Keratinocyte (primary cell): ENCODE results near the gene JAK3. TPM values are rescaled to one million over a fixed set of nuclear protein-coding genes. Genes with fewer than 3 reads are reported as not detected.

Experiments
- DNase-seq: peaks from one replicate; pipeline ENCODE4 v3.0.0-alpha.2; 2011; ENCODE audit warnings: low read depth, missing footprints, low spot score
- FAIRE-seq: peaks from 2 replicates; lab custom pipeline; 2011; peaks lifted over from hg19 to GRCh38; lab: Jason Lieb, UNC
- H2AFZ ChIP-seq: 2 replicates; pipeline ENCODE4 v1.6.0; 2012; ENCODE audit warnings: low read length, control low read depth, inconsistent platforms; ENCODE audit not compliant: control insufficient read depth
- H3K27ac ChIP-seq: 2 replicates; pipeline ENCODE4 v1.5.1; 2011; ENCODE audit warnings: low read length; ENCODE audit not compliant: control insufficient read depth, insufficient read depth
- H3K27me3 ChIP-seq: 3 replicates; pipeline ENCODE4 v1.6.0; 2011; ENCODE audit warnings: low read length; ENCODE audit not compliant: control insufficient read depth, insufficient read depth; ENCODE audit errors: extremely low read depth
- H3K36me3 ChIP-seq, 2 experiments: 2 replicates in 1 of 2; 3 replicates in 1 of 2; pipeline ENCODE4 v1.5.1; 2011; ENCODE audit warnings: low read length in 2 of 2, mild to moderate bottlenecking in 1 of 2; ENCODE audit not compliant: control insufficient read depth in 2 of 2, insufficient read depth in 2 of 2; ENCODE audit errors: extremely low read depth in 1 of 2
- H3K4me1 ChIP-seq: 3 replicates; pipeline ENCODE4 v1.5.1; 2011; ENCODE audit warnings: low read length; ENCODE audit not compliant: control insufficient read depth, insufficient read depth; ENCODE audit errors: extremely low read depth
- H3K4me2 ChIP-seq: 3 replicates; pipeline ENCODE4 v1.6.0; 2011; ENCODE audit warnings: low read depth, low read length; ENCODE audit not compliant: control insufficient read depth, insufficient read depth; ENCODE audit errors: extremely low read depth
- H3K4me3 ChIP-seq, 3 experiments: fragments of 200-600 bp in 1 of 3; sonication (generic) in 1 of 3; 2 replicates in 2 of 3; 3 replicates in 1 of 3; pipeline ENCODE4 v1.5.1; 2011 to 2016; ENCODE audit warnings: low read length in 3 of 3, mild to moderate bottlenecking in 3 of 3, control low read depth in 2 of 3, inconsistent platforms in 1 of 3, low read depth in 1 of 3, mixed read lengths in 1 of 3, mixed run types in 1 of 3, moderate library complexity in 1 of 3; ENCODE audit not compliant: control insufficient read depth in 2 of 3, insufficient read depth in 2 of 3; ENCODE audit errors: extremely low read depth in 1 of 3
- H3K79me2 ChIP-seq: 2 replicates; pipeline ENCODE4 v1.6.0; 2012; ENCODE audit warnings: low read length; ENCODE audit not compliant: control insufficient read depth, insufficient read depth
- H3K9ac ChIP-seq: 3 replicates; pipeline ENCODE4 v1.6.0; 2011; ENCODE audit warnings: low read length; ENCODE audit not compliant: control insufficient read depth, insufficient read depth; ENCODE audit errors: extremely low read depth
- H3K9me1 ChIP-seq: 3 replicates; pipeline ENCODE4 v1.6.0; 2011; ENCODE audit warnings: low read length; ENCODE audit not compliant: control insufficient read depth, insufficient read depth; ENCODE audit errors: extremely low read depth
- H3K9me3 ChIP-seq: 2 replicates; pipeline ENCODE4 v1.5.1; 2012; ENCODE audit warnings: low read depth, low read length; ENCODE audit not compliant: control insufficient read depth
- H4K20me1 ChIP-seq: 3 replicates; pipeline ENCODE4 v1.6.0; 2011; ENCODE audit warnings: low read length; ENCODE audit not compliant: control insufficient read depth, insufficient read depth; ENCODE audit errors: extremely low read depth
- CTCF ChIP-seq, 3 experiments: IDR thresholded peaks in 1 of 3; conservative IDR thresholded peaks in 1 of 3; optimal IDR thresholded peaks in 1 of 3; 2 replicates in 2 of 3; 3 replicates in 1 of 3; pipeline versions ENCODE3 to v1.5.1; 2011; ENCODE audit warnings: low read length in 3 of 3, mild to moderate bottlenecking in 3 of 3, moderate library complexity in 2 of 3, control low read depth in 1 of 3, inconsistent platforms in 1 of 3; ENCODE audit not compliant: insufficient read depth in 2 of 3; ENCODE audit errors: extremely low read depth in 1 of 3
- EZH2 ChIP-seq: IDR thresholded peaks from one replicate; pipeline ENCODE4 v1.6.1; 2012; ENCODE audit warnings: inconsistent platforms, mild to moderate bottlenecking, low read length, moderate library complexity
- dilution Hi-C: fragments of 300-500 bp; cut with MboI; formaldehyde crosslinking; loops from one replicate; pipeline ENCODE4 v1.7.0; 2020; ENCODE audit warnings: low sequenced_read_pairs; ENCODE audit not compliant: extremely low pct_ligation_motif_present
- polyA plus RNA-seq, 5 experiments: library from polyadenylated mRNA; depleted of rRNA in 3 of 5; stranded (reverse) in 3 of 5; stranded (forward) in 1 of 5; unstranded in 1 of 5; fragments of >200 nt; gene quantifications; 1 replicate in 1 of 5; 2 replicates in 3 of 5; 3 replicates in 1 of 5; pipeline versions ENCODE4 v1.2.1 to v1.2.3, GENCODE V29; 2011 to 2012; ENCODE audit warnings: missing spikeins in 2 of 5, low read depth in 1 of 5, low replicate concordance in 1 of 5

Gene JAK3
- polyA plus RNA-seq, 1 donor (not counting 4 experiments of a cell fraction or from before 2014, with no cell fraction given), result 0.37 TPM

DNA sequence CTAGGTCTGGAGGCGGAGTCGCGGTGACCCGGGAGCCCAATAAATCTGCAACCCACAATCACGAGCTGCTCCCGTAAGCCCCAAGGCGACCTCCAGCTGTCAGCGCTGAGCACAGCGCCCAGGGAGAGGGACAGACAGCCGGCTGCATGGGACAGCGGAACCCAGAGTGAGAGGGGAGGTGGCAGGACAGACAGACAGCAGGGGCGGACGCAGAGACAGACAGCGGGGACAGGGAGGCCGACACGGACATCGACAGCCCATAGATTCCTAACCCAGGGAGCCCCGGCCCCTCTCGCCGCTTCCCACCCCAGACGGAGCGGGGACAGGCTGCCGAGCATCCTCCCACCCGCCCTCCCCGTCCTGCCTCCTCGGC lies 24.1 kb upstream of the JAK3 start, which contains the start of gene SLC5A5:
Gene SLC5A5, plus strand, starts transcription at position 68 of the 373 bp plus-strand sequence. CDS start 375 bp downstream, outside the sequence.
- H3K79me2 ChIP-seq, result no peaks in the 10 kb centered on the region
- no peaks in the 10 kb centered on the region for H3K9me3 ChIP-seq
- H3K36me3 ChIP-seq, result no peaks in the 10 kb centered on the region
- H3K9me1 ChIP-seq, result no peaks in the 10 kb centered on the region
- no peak within 1 kb of the TSS for H2AFZ ChIP-seq
- dilution Hi-C loops, result no loop called here
- no peak within 1 kb of the TSS for H3K9ac ChIP-seq
- no peak for DNase-seq
- H3K4me1 ChIP-seq, result no peaks in the 10 kb centered on the region
- H3K4me2 ChIP-seq, result no peak within 1 kb of the TSS
- FAIRE-seq, result no peak
- TF ChIP-seq EZH2 (peak; percentile 32), CTCF (optimal IDR thresholded peaks at IDR 0.05 in 1 of 3, IDR thresholded peaks at IDR 0.05 in 1 of 3, conservative IDR thresholded peaks at IDR 0.05 in 1 of 3; ENCODE audit: extremely low read depth in 1 of 3, insufficient read depth in 2 of 3, low read length in 3 of 3) (no peak)
- H3K27me3 ChIP-seq, result peaks cover 42% of the 10 kb centered on the region
- no peak within 1 kb of the TSS for H3K4me3 ChIP-seq
- no peaks in the 10 kb centered on the region for H4K20me1 ChIP-seq
- H3K27ac ChIP-seq, result no peak within 1 kb of the TSS

DNA sequence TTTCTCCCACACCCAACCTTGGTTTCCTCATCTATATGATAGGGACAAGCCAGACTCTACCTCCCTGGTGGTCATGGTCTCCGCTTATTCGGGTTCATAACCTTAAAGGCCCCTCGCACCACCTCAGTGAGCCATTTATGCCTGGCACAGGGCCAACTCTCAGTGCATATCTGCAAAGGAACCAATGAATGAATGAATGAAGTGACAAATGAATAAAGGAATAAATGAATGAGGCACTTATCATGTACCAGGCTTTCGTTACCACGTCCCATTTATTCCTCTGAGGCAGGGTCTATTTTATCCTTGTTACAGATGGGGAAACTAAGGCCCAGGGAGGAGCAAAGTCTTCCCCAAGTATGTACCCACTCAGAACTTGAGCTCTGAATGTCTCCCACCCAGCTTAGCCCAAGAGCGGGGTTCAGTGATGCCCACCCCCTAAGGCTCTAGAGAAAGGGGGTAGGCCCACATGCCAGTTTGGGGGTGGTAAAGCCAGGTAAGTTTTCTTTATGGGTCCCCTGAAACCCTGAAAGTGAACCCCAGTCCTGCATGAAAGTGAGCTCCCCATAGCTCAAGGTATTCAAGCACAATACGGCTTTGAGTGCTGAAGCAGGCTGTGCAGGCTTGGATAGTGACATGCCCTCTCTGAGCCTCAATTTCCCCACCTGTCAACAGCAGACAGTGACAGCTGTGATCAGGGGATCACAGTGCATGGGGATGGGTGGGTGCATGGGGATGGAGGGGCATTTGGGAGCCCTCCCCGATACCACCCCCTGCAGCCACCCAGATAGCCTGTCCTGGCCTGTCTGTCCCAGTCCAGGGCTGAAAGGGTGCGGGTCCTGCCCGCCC lies 23.5 kb upstream of the JAK3 start:
- TF ChIP-seq CTCF (optimal IDR thresholded peaks at IDR 0.05 in 1 of 3, IDR thresholded peaks at IDR 0.05 in 1 of 3, conservative IDR thresholded peaks at IDR 0.05 in 1 of 3; ENCODE audit: extremely low read depth in 1 of 3, insufficient read depth in 2 of 3, low read length in 3 of 3) (no peak), EZH2 (peak; percentile 33)
- no peak overlapping the region for H3K27ac ChIP-seq
- H3K9ac ChIP-seq, result no peak overlapping the region
- DNase-seq, result no peak
- H2AFZ ChIP-seq, result no peak overlapping the region
- H4K20me1 ChIP-seq, result no peaks in the 10 kb centered on the region
- peaks cover 42% of the 10 kb centered on the region for H3K27me3 ChIP-seq
- H3K4me1 ChIP-seq, result no peaks in the 10 kb centered on the region
- H3K9me1 ChIP-seq, result no peaks in the 10 kb centered on the region
- no peak overlapping the region for H3K4me3 ChIP-seq
- no peaks in the 10 kb centered on the region for H3K9me3 ChIP-seq
- no peaks in the 10 kb centered on the region for H3K36me3 ChIP-seq
- dilution Hi-C loops, result no loop called here
- FAIRE-seq, result no peak
- H3K4me2 ChIP-seq, result no peak overlapping the region
- no peaks in the 10 kb centered on the region for H3K79me2 ChIP-seq
